Lung (tissue), 12 donors: ENCODE data around the gene VGLL4. TPM values are rescaled to one million over a fixed set of nuclear protein-coding genes. Genes with fewer than 3 reads are reported as not detected.

Experiments
- ATAC-seq: fragments of 200-7000 bp; cut with Tn5 transposase; one replicate; pipeline ENCODE4 v1.9.1; 2020; ENCODE audit warnings: moderate number of reproducible peaks; ENCODE audit not compliant: insufficient read depth, low FRiP score
- DNase-seq, 3 donors: peaks; one replicate each; pipeline ENCODE4 v3.0.0-alpha.2; 2013 to 2017
- H3K27ac ChIP-seq, 2 donors: one replicate each; pipeline ENCODE4 v1.5.1; 2013; ENCODE audit warnings: mild to moderate bottlenecking in 2 of 2, moderate library complexity in 2 of 2, control low read depth in 1 of 2, inconsistent platforms in 1 of 2, low read depth in 1 of 2, low read length in 1 of 2
- H3K27me3 ChIP-seq, 3 donors: one replicate each; pipeline ENCODE4 v1.5.1; 2013; ENCODE audit warnings: low read length in 2 of 3; ENCODE audit not compliant: control insufficient read depth in 3 of 3, insufficient read depth in 3 of 3
- H3K36me3 ChIP-seq, 4 donors: one replicate each; pipeline ENCODE4 v1.5.1; 2013; ENCODE audit warnings: low read length in 4 of 4, mild to moderate bottlenecking in 1 of 4, moderate library complexity in 1 of 4; ENCODE audit not compliant: control insufficient read depth in 4 of 4, insufficient read depth in 4 of 4
- H3K4me1 ChIP-seq, 5 donors: one replicate each; pipeline ENCODE4 v1.5.1; 2013; ENCODE audit warnings: low read length in 5 of 5, mild to moderate bottlenecking in 2 of 5, moderate library complexity in 1 of 5; ENCODE audit not compliant: control insufficient read depth in 5 of 5, insufficient read depth in 5 of 5
- H3K4me3 ChIP-seq: one replicate; pipeline ENCODE4 v1.5.1; 2013; ENCODE audit warnings: mild to moderate bottlenecking, control low read depth, moderate library complexity
- H3K9ac ChIP-seq, 2 donors: one replicate each; pipeline ENCODE4 v1.5.1; 2013; ENCODE audit warnings: low read length in 2 of 2, control low read depth in 1 of 2; ENCODE audit not compliant: insufficient read depth in 1 of 2
- H3K9me3 ChIP-seq, 4 donors: one replicate each; pipeline ENCODE4 v1.5.1; 2013; ENCODE audit warnings: low read length in 3 of 4, mild to moderate bottlenecking in 1 of 4, moderate library complexity in 1 of 4; ENCODE audit not compliant: control insufficient read depth in 4 of 4, insufficient read depth in 3 of 4
- CTCF ChIP-seq: IDR thresholded peaks from 2 replicates; pipeline ENCODE4 v1.5.1; 2012; ENCODE audit warnings: mild to moderate bottlenecking; ENCODE audit errors: control extremely low read depth, extremely low read depth
- WGBS, 2 donors: extraction: QIAGEN DNeasy Blood & Tissue Kit; methylation state at CpG; one replicate each; pipeline ENCODE4 v1.1.7; 2013; 5-methylcytosine and 5-hydroxymethylcytosine counted together
- polyA plus RNA-seq, 2 donors: library from polyadenylated mRNA; stranded (reverse); fragments of 200-250 nt; gene quantifications; one replicate each; pipeline ENCODE4 v1.2.1, GENCODE V29; 2013
- total RNA-seq, 2 donors: library from RNA; depleted of rRNA in 1 of 2; stranded (reverse); fragments of >200 nt in 1 of 2; gene quantifications; one replicate each; pipeline ENCODE4 v1.2.1, GENCODE V29; 2014 to 2021
- donor health status: control.
- donor health status: control.
- donor health status: Bipolar disorder and iron deficiency.
- donor health status: healthy.
- donor health status: DM: yes; HTN: yes; CAD: no.

Gene VGLL4
- total and polyA plus RNA-seq, 4 donors = 30.5 to 94.1 (median 39.3) TPM

GRCh38 chr3:11591002-11591355, 52.7 kb downstream of the VGLL4 start:
- Histone ChIP-seq H3K9ac (peak overlapping the region in 1 of 2 donors; percentile 81), H3K4me3 (no peak overlapping the region), H3K27me3 (no peaks in the 10 kb centered on the region), H3K27ac (peak overlapping the region; percentile 58 to 76), H3K36me3 (peaks cover 0 to 3% (median under 1%) of the 10 kb centered on the region in 4 donors), H3K9me3 (no peaks in the 10 kb centered on the region), H3K4me1 (peaks cover 37 to 78% (median 57%) of the 10 kb centered on the region in 5 donors)
- TF ChIP-seq CTCF = no peak
- no peak for ATAC-seq
- WGBS, 2 donors = 59 to 76% methylated on average over 7 of the region's 7 CpGs
- DNase-seq = no peak

- H3K9me3 ChIP-seq = no peaks in the 10 kb centered on the region
- H3K4me3 ChIP-seq = no peak overlapping the region
- no peaks in the 10 kb centered on the region for H3K27me3 ChIP-seq
- no peak for TF ChIP-seq CTCF
- no peak for ATAC-seq
- H3K36me3 ChIP-seq = peaks cover 0 to 3% (median under 1%) of the 10 kb centered on the region in 4 donors
- H3K9ac ChIP-seq = peak overlapping the region in 1 of 2 donors; percentile 81
- H3K4me1 ChIP-seq = peaks cover 39 to 81% (median 60%) of the 10 kb centered on the region in 5 donors
- 87 to 89% methylated on average over 11 of the region's 11 CpGs for WGBS, 2 donors
- no peak overlapping the region for H3K27ac ChIP-seq
- no peak for DNase-seq
Observed at GRCh38 chr3:11589706-11590105, 54.0 kb downstream of the VGLL4 start.

GRCh38 chr3:11588755-11589154, 55.0 kb downstream of the VGLL4 start:
- Histone ChIP-seq H3K9me3 (no peaks in the 10 kb centered on the region), H3K4me3 (no peak overlapping the region), H3K36me3 (peaks cover 0 to 3% (median 0%) of the 10 kb centered on the region in 4 donors), H3K9ac (no peak overlapping the region), H3K27ac (peak overlapping the region; percentile 5 to 39), H3K27me3 (no peaks in the 10 kb centered on the region), H3K4me1 (peaks cover 37 to 87% (median 60%) of the 10 kb centered on the region in 5 donors)
- TF ChIP-seq CTCF = no peak
- ATAC-seq (no peak), DNase-seq (no peak)
- WGBS, 2 donors = 49 to 56% methylated on average over 3 of the region's 3 CpGs

GRCh38 chr3:11588338-11588737, 55.4 kb downstream of the VGLL4 start:
- peaks cover 36 to 87% (median 60%) of the 10 kb centered on the region in 5 donors for H3K4me1 ChIP-seq
- H3K9me3 ChIP-seq = no peaks in the 10 kb centered on the region
- 73 to 85% methylated on average over 5 of the region's 5 CpGs for WGBS, 2 donors
- H3K27ac ChIP-seq = peak overlapping the region in 1 of 2 donors; percentile 0
- DNase-seq = no peak
- no peaks in the 10 kb centered on the region for H3K27me3 ChIP-seq
- peaks cover 0 to 3% (median 0%) of the 10 kb centered on the region in 4 donors for H3K36me3 ChIP-seq
- no peak overlapping the region for H3K9ac ChIP-seq
- no peak overlapping the region for H3K4me3 ChIP-seq
- no peak for TF ChIP-seq CTCF
- no peak for ATAC-seq
